Activated T-cell treated with anti-CD3 and anti-CD28 coated beads, Interleukin-2, amount 50 U/mL, for 24 hours (primary cell): ENCODE measurements around the gene PABPC3.

Experiments
- DNase-seq: peaks from one replicate; pipeline ENCODE4 v3.0.0-alpha.2; 2020
- H3K27ac Mint-ChIP-seq: 2 replicates; pipeline ENCODE4 v1.8.0; 2020; ENCODE audit warnings: mild to moderate bottlenecking, mixed read lengths
- H3K27me3 Mint-ChIP-seq: 2 replicates; pipeline ENCODE4 v1.8.0; 2020; ENCODE audit warnings: mixed read lengths
- H3K36me3 Mint-ChIP-seq: 2 replicates; pipeline ENCODE4 v1.8.0; 2020; ENCODE audit warnings: low read depth, mixed read lengths
- H3K4me1 Mint-ChIP-seq: 2 replicates; pipeline ENCODE4 v1.8.0; 2020; ENCODE audit warnings: low read depth, mixed read lengths
- H3K4me3 Mint-ChIP-seq: 2 replicates; pipeline ENCODE4 v1.8.0; 2020; ENCODE audit warnings: mild to moderate bottlenecking, moderate library complexity, mixed read lengths
- H3K9me3 Mint-ChIP-seq: 2 replicates; pipeline ENCODE4 v1.8.0; 2020; ENCODE audit warnings: mixed read lengths

Gene PABPC3

GRCh38 chr13:25085125-25085742 lies 10.7 kb upstream of the PABPC3 start:
- DNase-seq: no peak
- peaks cover 20% of the 10 kb centered on the region for H3K27me3 Mint-ChIP-seq
- no peak overlapping the region for H3K4me3 Mint-ChIP-seq
- no peak overlapping the region for H3K27ac Mint-ChIP-seq
- H3K9me3 Mint-ChIP-seq: no peaks in the 10 kb centered on the region
- no peaks in the 10 kb centered on the region for H3K4me1 Mint-ChIP-seq
- H3K36me3 Mint-ChIP-seq: no peaks in the 10 kb centered on the region

GRCh38 chr13:25088562-25089221 lies 7.2 kb upstream of the PABPC3 start:
- Mint-ChIP-seq H3K36me3 (no peaks in the 10 kb centered on the region), H3K4me1 (no peaks in the 10 kb centered on the region), H3K4me3 (no peak overlapping the region), H3K27ac (no peak overlapping the region), H3K27me3 (peaks cover 34% of the 10 kb centered on the region), H3K9me3 (no peaks in the 10 kb centered on the region)
- DNase-seq: no peak

- Mint-ChIP-seq H3K9me3 (no peaks in the 10 kb centered on the region), H3K36me3 (no peaks in the 10 kb centered on the region), H3K4me3 (no peak overlapping the region), H3K4me1 (peaks cover 3% of the 10 kb centered on the region), H3K27ac (no peak overlapping the region), H3K27me3 (peaks cover 47% of the 10 kb centered on the region)
- DNase-seq: no peak
Measured at GRCh38 chr13:25097426-25097825, 1.5 kb downstream of the PABPC3 start.

GRCh38 chr13:25103711-25104110 lies 7.8 kb downstream of the PABPC3 start:
- no peaks in the 10 kb centered on the region for H3K36me3 Mint-ChIP-seq
- H3K4me1 Mint-ChIP-seq: no peaks in the 10 kb centered on the region
- DNase-seq: no peak
- H3K27ac Mint-ChIP-seq: no peak overlapping the region
- no peak overlapping the region for H3K4me3 Mint-ChIP-seq
- peaks cover 14% of the 10 kb centered on the region for H3K27me3 Mint-ChIP-seq
- no peaks in the 10 kb centered on the region for H3K9me3 Mint-ChIP-seq

GRCh38 chr13:25109341-25109740 lies 13.4 kb downstream of the PABPC3 start:
- H3K36me3 Mint-ChIP-seq: no peaks in the 10 kb centered on the region
- no peak overlapping the region for H3K4me3 Mint-ChIP-seq
- H3K27ac Mint-ChIP-seq: no peak overlapping the region
- no peak for DNase-seq
- H3K27me3 Mint-ChIP-seq: peaks cover 21% of the 10 kb centered on the region
- H3K9me3 Mint-ChIP-seq: no peaks in the 10 kb centered on the region
- H3K4me1 Mint-ChIP-seq: no peaks in the 10 kb centered on the region

GRCh38 chr13:25110956-25111584 lies 15.1 kb downstream of the PABPC3 start:
- Mint-ChIP-seq H3K27ac (no peak overlapping the region), H3K9me3 (no peaks in the 10 kb centered on the region), H3K36me3 (no peaks in the 10 kb centered on the region), H3K4me3 (no peak overlapping the region), H3K4me1 (no peaks in the 10 kb centered on the region), H3K27me3 (peaks cover 28% of the 10 kb centered on the region)
- DNase-seq: no peak

- DNase-seq: no peak
- peaks cover 31% of the 10 kb centered on the region for H3K27me3 Mint-ChIP-seq
- H3K4me1 Mint-ChIP-seq: no peaks in the 10 kb centered on the region
- H3K27ac Mint-ChIP-seq: no peak overlapping the region
- H3K36me3 Mint-ChIP-seq: no peaks in the 10 kb centered on the region
- no peak overlapping the region for H3K4me3 Mint-ChIP-seq
- H3K9me3 Mint-ChIP-seq: no peaks in the 10 kb centered on the region
Measured at GRCh38 chr13:25111585-25111956, 15.6 kb downstream of the PABPC3 start.

GRCh38 chr13:25112695-25113255 lies 16.8 kb downstream of the PABPC3 start:
- Mint-ChIP-seq H3K36me3 (no peaks in the 10 kb centered on the region), H3K27ac (no peak overlapping the region), H3K27me3 (peaks cover 41% of the 10 kb centered on the region), H3K9me3 (no peaks in the 10 kb centered on the region), H3K4me1 (no peaks in the 10 kb centered on the region), H3K4me3 (no peak overlapping the region)
- DNase-seq: no peak

- no peaks in the 10 kb centered on the region for H3K36me3 Mint-ChIP-seq
- H3K27me3 Mint-ChIP-seq: peaks cover 54% of the 10 kb centered on the region
- no peaks in the 10 kb centered on the region for H3K9me3 Mint-ChIP-seq
- DNase-seq: peak; percentile 70
- H3K27ac Mint-ChIP-seq: no peak overlapping the region
- no peaks in the 10 kb centered on the region for H3K4me1 Mint-ChIP-seq
- no peak overlapping the region for H3K4me3 Mint-ChIP-seq
Measured at GRCh38 chr13:25114220-25114619, 18.3 kb downstream of the PABPC3 start.

GRCh38 chr13:25116044-25116443 lies 20.1 kb downstream of the PABPC3 start:
- DNase-seq: no peak
- Mint-ChIP-seq H3K9me3 (no peaks in the 10 kb centered on the region), H3K27ac (no peak overlapping the region), H3K4me3 (no peak overlapping the region), H3K27me3 (peaks cover 56% of the 10 kb centered on the region), H3K36me3 (no peaks in the 10 kb centered on the region), H3K4me1 (no peaks in the 10 kb centered on the region)

GRCh38 chr13:25117312-25117711 lies 21.4 kb downstream of the PABPC3 start:
- Mint-ChIP-seq H3K9me3 (no peaks in the 10 kb centered on the region), H3K27ac (no peak overlapping the region), H3K36me3 (no peaks in the 10 kb centered on the region), H3K27me3 (peaks cover 63% of the 10 kb centered on the region), H3K4me1 (no peaks in the 10 kb centered on the region), H3K4me3 (no peak overlapping the region)
- no peak for DNase-seq

- peaks cover 3% of the 10 kb centered on the region for H3K9me3 Mint-ChIP-seq
- peaks cover 59% of the 10 kb centered on the region for H3K27me3 Mint-ChIP-seq
- no peak overlapping the region for H3K4me3 Mint-ChIP-seq
- no peaks in the 10 kb centered on the region for H3K36me3 Mint-ChIP-seq
- DNase-seq: no peak
- H3K27ac Mint-ChIP-seq: no peak overlapping the region
- H3K4me1 Mint-ChIP-seq: no peaks in the 10 kb centered on the region
Measured at GRCh38 chr13:25118378-25118905, 22.5 kb downstream of the PABPC3 start.

GRCh38 chr13:25130944-25131343 lies 35.0 kb downstream of the PABPC3 start:
- Mint-ChIP-seq H3K27me3 (peaks cover 20% of the 10 kb centered on the region), H3K4me3 (no peak overlapping the region), H3K4me1 (no peaks in the 10 kb centered on the region), H3K9me3 (no peaks in the 10 kb centered on the region), H3K27ac (no peak overlapping the region), H3K36me3 (no peaks in the 10 kb centered on the region)
- DNase-seq: no peak

- Mint-ChIP-seq H3K27ac (no peak overlapping the region), H3K36me3 (no peaks in the 10 kb centered on the region), H3K4me1 (no peaks in the 10 kb centered on the region), H3K9me3 (no peaks in the 10 kb centered on the region), H3K27me3 (peaks cover 20% of the 10 kb centered on the region), H3K4me3 (no peak overlapping the region)
- no peak for DNase-seq
Measured at GRCh38 chr13:25131881-25132420, 36.0 kb downstream of the PABPC3 start.
